ENCODE measurements around the gene PDCD6IP. TPM values are rescaled to one million over a fixed set of nuclear protein-coding genes. Genes with fewer than 3 reads are reported as not detected.
A peak's percentile ranks its signal among the peaks of the same experiment; 100 is the strongest.

The PDCD6IP gene
- total RNA-seq, 2 donors from 2014 or later, result 51.0 to 62.1 TPM

DNA sequence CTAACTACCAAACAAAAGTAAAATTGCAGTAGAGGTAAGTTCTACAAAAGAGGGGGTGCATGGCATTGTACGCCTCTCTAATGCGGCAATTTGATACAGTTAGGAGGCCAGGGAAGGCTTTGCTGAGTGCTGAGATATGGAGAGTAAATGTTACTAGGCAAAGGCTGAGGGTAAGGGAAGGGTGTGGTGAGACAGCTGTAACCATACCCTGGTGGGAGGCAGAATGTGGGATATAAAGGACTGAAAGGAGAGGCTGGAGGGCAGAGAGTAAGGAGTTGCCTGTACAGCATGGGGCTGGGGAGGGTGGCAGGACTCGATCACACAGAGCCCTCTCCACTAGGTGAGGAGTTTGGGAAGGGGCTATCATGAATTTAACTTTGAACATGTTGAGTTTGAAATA, 106.3 kb downstream of the PDCD6IP start:
- no peaks in the 10 kb centered on the region for H3K27me3 ChIP-seq
- no peaks in the 10 kb centered on the region for H3K4me1 ChIP-seq
- H3K4me3 ChIP-seq, result no peak overlapping the region
- no peaks in the 10 kb centered on the region for H3K36me3 ChIP-seq
- H3K27ac ChIP-seq, result no peak overlapping the region
- DNase-seq (ENCODE audit: low spot score), result no peak
- H3K9me3 ChIP-seq, result no peaks in the 10 kb centered on the region
- TF ChIP-seq, protein P1, sequence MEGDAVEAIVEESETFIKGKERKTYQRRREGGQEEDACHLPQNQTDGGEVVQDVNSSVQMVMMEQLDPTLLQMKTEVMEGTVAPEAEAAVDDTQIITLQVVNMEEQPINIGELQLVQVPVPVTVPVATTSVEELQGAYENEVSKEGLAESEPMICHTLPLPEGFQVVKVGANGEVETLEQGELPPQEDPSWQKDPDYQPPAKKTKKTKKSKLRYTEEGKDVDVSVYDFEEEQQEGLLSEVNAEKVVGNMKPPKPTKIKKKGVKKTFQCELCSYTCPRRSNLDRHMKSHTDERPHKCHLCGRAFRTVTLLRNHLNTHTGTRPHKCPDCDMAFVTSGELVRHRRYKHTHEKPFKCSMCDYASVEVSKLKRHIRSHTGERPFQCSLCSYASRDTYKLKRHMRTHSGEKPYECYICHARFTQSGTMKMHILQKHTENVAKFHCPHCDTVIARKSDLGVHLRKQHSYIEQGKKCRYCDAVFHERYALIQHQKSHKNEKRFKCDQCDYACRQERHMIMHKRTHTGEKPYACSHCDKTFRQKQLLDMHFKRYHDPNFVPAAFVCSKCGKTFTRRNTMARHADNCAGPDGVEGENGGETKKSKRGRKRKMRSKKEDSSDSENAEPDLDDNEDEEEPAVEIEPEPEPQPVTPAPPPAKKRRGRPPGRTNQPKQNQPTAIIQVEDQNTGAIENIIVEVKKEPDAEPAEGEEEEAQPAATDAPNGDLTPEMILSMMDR (IDR thresholded peaks at IDR 0.05), result no peak

- Histone ChIP-seq H3K9me3 (no peaks in the 10 kb centered on the region), H3K4me3 (peak overlapping the region in 1 of 2 donors; percentile 4), H3K27ac (no peak overlapping the region), H3K4me1 (no peaks in the 10 kb centered on the region), H3K36me3 (no peaks in the 10 kb centered on the region), H3K27me3 (no peaks in the 10 kb centered on the region)
- TF ChIP-seq, protein P1 (IDR thresholded peaks at IDR 0.05), result no peak
- DNase-seq (ENCODE audit: low spot score), result no peak
These were observed 109.9 kb downstream of the PDCD6IP start for GRCh38 chr3:33908250-33908851.

DNA sequence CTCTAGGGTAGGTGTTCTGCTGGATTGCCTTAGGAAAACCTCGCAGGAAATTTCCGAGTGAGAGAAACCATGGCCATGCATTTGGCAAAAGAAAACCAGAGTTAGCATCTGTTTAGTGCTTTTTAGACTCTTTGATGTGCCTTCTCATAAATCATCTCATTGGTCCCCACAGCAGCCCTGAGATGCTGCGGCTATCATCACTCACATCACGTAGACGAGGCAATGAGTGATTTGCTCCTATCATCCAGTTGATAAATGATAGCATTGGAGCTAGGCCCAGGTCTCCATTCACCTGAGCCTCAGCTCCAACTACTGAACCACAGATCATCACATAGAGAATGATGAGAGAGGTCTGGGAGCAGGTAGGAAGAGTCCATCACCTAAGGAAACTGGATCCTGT, 111.1 kb downstream of the PDCD6IP start:
- Histone ChIP-seq H3K27ac (no peak overlapping the region), H3K9me3 (no peaks in the 10 kb centered on the region), H3K27me3 (no peaks in the 10 kb centered on the region), H3K4me1 (no peaks in the 10 kb centered on the region), H3K4me3 (no peak overlapping the region), H3K36me3 (no peaks in the 10 kb centered on the region)
- DNase-seq (ENCODE audit: low spot score), result no peak
- TF ChIP-seq, protein P1 (IDR thresholded peaks at IDR 0.05), result no peak

GRCh38 chr3:33910031-33910430, 111.6 kb downstream of the PDCD6IP start:
- H3K36me3 ChIP-seq, result no peaks in the 10 kb centered on the region
- H3K4me3 ChIP-seq, result no peak overlapping the region
- H3K9me3 ChIP-seq, result no peaks in the 10 kb centered on the region
- H3K27me3 ChIP-seq, result no peaks in the 10 kb centered on the region
- TF ChIP-seq, protein P1 (IDR thresholded peaks at IDR 0.05), result no peak
- H3K27ac ChIP-seq, result no peak overlapping the region
- no peak for DNase-seq (ENCODE audit: low spot score)
- H3K4me1 ChIP-seq, result no peaks in the 10 kb centered on the region

- no peak overlapping the region for H3K27ac ChIP-seq
- H3K4me3 ChIP-seq, result no peak overlapping the region
- no peak for DNase-seq (ENCODE audit: low spot score)
- TF ChIP-seq, protein P1 (IDR thresholded peaks at IDR 0.05), result no peak
- no peaks in the 10 kb centered on the region for H3K36me3 ChIP-seq
- H3K27me3 ChIP-seq, result no peaks in the 10 kb centered on the region
- H3K9me3 ChIP-seq, result no peaks in the 10 kb centered on the region
- no peaks in the 10 kb centered on the region for H3K4me1 ChIP-seq
These were observed 113.3 kb downstream of the PDCD6IP start for GRCh38 chr3:33911525-33912322.
